NCI-H2029 treated with DMSO at 0.1 percent for 48 hours (cell line): ENCODE data around the gene RMC1.
"Not testable (repeated sequence)": the region's sequence is repeated elsewhere in the genome, so short reads cannot be mapped to it uniquely, and the experiment has no call there.

ENCODE experiments used
- DNase-seq: peaks from one replicate; lab custom pipeline; 2025; lab: John Stamatoyannopoulos, UW

Gene RMC1

GRCh38 chr18:23498117-23498516 lies 5.2 kb upstream of the RMC1 start:
- no peak for DNase-seq

GRCh38 chr18:23498877-23499276 lies 4.4 kb upstream of the RMC1 start:
- peak; percentile 17 for DNase-seq

GRCh38 chr18:23499291-23499781 lies 4.0 kb upstream of the RMC1 start:
- DNase-seq: no peak

GRCh38 chr18:23501626-23502025 lies 1.7 kb upstream of the RMC1 start:
- no peak for DNase-seq

- DNase-seq: no peak
These were observed 734 bp upstream of the RMC1 start for GRCh38 chr18:23502516-23503037.

- DNase-seq: no peak
These were observed 643 bp downstream of the RMC1 start for GRCh38 chr18:23503963-23504344.

GRCh38 chr18:23504720-23505119 lies 1.4 kb downstream of the RMC1 start:
- DNase-seq: no peak

- DNase-seq: no peak
These were observed 3.1 kb downstream of the RMC1 start for GRCh38 chr18:23506393-23506792.

GRCh38 chr18:23510923-23511322 lies 7.6 kb downstream of the RMC1 start:
- not testable (repeated sequence) for DNase-seq

GRCh38 chr18:23512216-23512615 lies 8.9 kb downstream of the RMC1 start:
- DNase-seq: not testable (repeated sequence)

GRCh38 chr18:23512641-23513040 lies 9.3 kb downstream of the RMC1 start:
- no peak for DNase-seq

- peak; percentile 45 for DNase-seq
These were observed 12.7 kb downstream of the RMC1 start for GRCh38 chr18:23515911-23516546.

GRCh38 chr18:23519734-23520133 lies 16.4 kb downstream of the RMC1 start:
- DNase-seq: no peak

- DNase-seq: no peak
These were observed 18.0 kb downstream of the RMC1 start for GRCh38 chr18:23521271-23521670.

GRCh38 chr18:23521907-23522306 lies 18.6 kb downstream of the RMC1 start:
- DNase-seq: no peak

- DNase-seq: no peak
These were observed 20.3 kb downstream of the RMC1 start for GRCh38 chr18:23523429-23524212.

- DNase-seq: no peak
These were observed 20.9 kb downstream of the RMC1 start for GRCh38 chr18:23524213-23524707.

GRCh38 chr18:23526501-23527063 lies 23.3 kb downstream of the RMC1 start:
- DNase-seq: no peak

- no peak for DNase-seq
These were observed 25.5 kb downstream of the RMC1 start for GRCh38 chr18:23528580-23529472.

GRCh38 chr18:23529604-23530003 lies 26.3 kb downstream of the RMC1 start:
- DNase-seq: no peak

- DNase-seq: no peak
These were observed 26.9 kb downstream of the RMC1 start for GRCh38 chr18:23530195-23530594.

- no peak for DNase-seq
These were observed 28.6 kb downstream of the RMC1 start for GRCh38 chr18:23531912-23532311.
